Stimulated activated CD8-positive, alpha-beta memory T cell treated with anti-CD3 and anti-CD28 coated beads, Interleukin-15, amount 100 ng/mL, for 24 hours (primary cell): ENCODE results near the gene ANGEL2.
"Not testable (repeated sequence)": the region's sequence is repeated elsewhere in the genome, so short reads cannot be mapped to it uniquely, and the experiment has no call there.

ENCODE experiments used
- DNase-seq: peaks from one replicate; pipeline ENCODE4 v3.0.0-alpha.2; 2020; ENCODE audit warnings: low read depth

Gene ANGEL2

GRCh38 chr1:213019450-213019849 is 3.8 kb upstream of the ANGEL2 start:
- DNase-seq, result no peak

GRCh38 chr1:213017447-213018273 is 2.0 kb upstream of the ANGEL2 start:
- DNase-seq, result no peak

GRCh38 chr1:213014642-213015041 is 1.0 kb downstream of the ANGEL2 start:
- DNase-seq, result no peak

GRCh38 chr1:213008564-213008963 is 7.1 kb downstream of the ANGEL2 start:
- DNase-seq, result no peak

GRCh38 chr1:213003256-213003655 is 12.4 kb downstream of the ANGEL2 start:
- no peak for DNase-seq

GRCh38 chr1:212994926-212995325 is 20.7 kb downstream of the ANGEL2 start:
- DNase-seq, result no peak

GRCh38 chr1:212993960-212994359 is 21.7 kb downstream of the ANGEL2 start:
- DNase-seq, result not testable (repeated sequence)

GRCh38 chr1:212990276-212990675 is 25.4 kb downstream of the ANGEL2 start:
- DNase-seq, result no peak

- DNase-seq, result no peak
Observed at GRCh38 chr1:212987702-212988322, 27.9 kb downstream of the ANGEL2 start.

- no peak for DNase-seq
Observed at GRCh38 chr1:212986551-212986950, 29.1 kb downstream of the ANGEL2 start.

- DNase-seq, result no peak
Observed at GRCh38 chr1:212984522-212985291, 31.0 kb downstream of the ANGEL2 start.

- no peak for DNase-seq
Observed at GRCh38 chr1:212983482-212983881, 32.2 kb downstream of the ANGEL2 start.

GRCh38 chr1:212982430-212983152 is 33.1 kb downstream of the ANGEL2 start:
- DNase-seq, result no peak

- DNase-seq, result no peak
Observed at GRCh38 chr1:212981571-212982328, 33.9 kb downstream of the ANGEL2 start.

- no peak for DNase-seq
Observed at GRCh38 chr1:212981025-212981495, 34.6 kb downstream of the ANGEL2 start.

GRCh38 chr1:212980123-212980785 is 35.4 kb downstream of the ANGEL2 start:
- no peak for DNase-seq

GRCh38 chr1:212979340-212980122 is 36.1 kb downstream of the ANGEL2 start:
- DNase-seq, result no peak

GRCh38 chr1:212977781-212978645 is 37.7 kb downstream of the ANGEL2 start:
- no peak for DNase-seq

GRCh38 chr1:212976586-212976985 is 39.1 kb downstream of the ANGEL2 start:
- DNase-seq, result no peak
